HG02759 (cell line): Measurements from ENCODE around the gene SPP1.
A peak's percentile ranks its signal among the peaks of the same experiment; 100 is the strongest.
"Not testable (repeated sequence)": the region's sequence is repeated elsewhere in the genome, so short reads cannot be mapped to it uniquely, and the experiment has no call there.

Experiments used
- ATAC-seq: cut with Tn5 transposase; IDR thresholded peaks from one replicate; pipeline ENCODE4 v1.9.1; 2021; ENCODE audit warnings: mild to moderate bottlenecking, moderate library complexity; ENCODE audit not compliant: unreplicated experiment

The SPP1 gene

DNA sequence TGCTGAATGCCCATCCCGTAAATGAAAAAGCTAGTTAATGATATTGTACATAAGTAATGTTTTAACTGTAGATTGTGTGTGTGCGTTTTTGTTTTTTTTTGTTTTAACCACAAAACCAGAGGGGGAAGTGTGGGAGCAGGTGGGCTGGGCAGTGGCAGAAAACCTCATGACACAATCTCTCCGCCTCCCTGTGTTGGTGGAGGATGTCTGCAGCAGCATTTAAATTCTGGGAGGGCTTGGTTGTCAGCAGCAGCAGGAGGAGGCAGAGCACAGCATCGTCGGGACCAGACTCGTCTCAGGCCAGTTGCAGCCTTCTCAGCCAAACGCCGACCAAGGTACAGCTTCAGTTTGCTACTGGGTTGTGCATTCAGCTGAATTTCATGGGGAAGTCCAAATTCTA, at the start of gene SPP1:
Gene SPP1, plus strand, starts transcription at position 249 of the 400 bp plus-strand sequence. CDS start 1,182 bp downstream, outside the sequence.
- peak; percentile 88 for ATAC-seq

DNA sequence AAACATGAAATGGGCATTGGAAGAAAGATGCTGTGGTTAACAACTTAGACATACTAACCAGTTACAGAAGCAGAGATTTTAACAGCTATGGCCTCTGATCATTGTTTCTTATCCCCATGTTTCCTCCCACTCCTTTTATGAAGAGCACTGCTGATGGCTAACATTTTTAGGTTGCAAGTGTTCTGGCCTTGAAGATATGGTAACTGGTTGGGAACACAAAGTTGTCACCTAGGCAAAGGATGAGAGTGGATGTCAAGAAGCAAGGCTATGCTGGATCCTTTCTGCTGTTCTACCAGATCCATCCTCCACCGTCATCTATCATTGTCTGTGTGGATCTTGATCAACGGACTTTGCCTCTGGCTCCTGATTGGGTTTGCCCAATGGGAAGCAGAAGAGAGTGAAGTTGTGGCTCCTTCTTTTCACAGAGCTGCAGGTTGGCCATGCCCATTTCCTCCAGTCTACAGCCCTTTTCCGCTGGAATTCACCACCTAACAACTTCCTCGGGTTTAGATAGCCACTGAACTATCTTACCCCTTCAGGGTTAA, 48.9 kb upstream of the SPP1 start:
- ATAC-seq = no peak

DNA sequence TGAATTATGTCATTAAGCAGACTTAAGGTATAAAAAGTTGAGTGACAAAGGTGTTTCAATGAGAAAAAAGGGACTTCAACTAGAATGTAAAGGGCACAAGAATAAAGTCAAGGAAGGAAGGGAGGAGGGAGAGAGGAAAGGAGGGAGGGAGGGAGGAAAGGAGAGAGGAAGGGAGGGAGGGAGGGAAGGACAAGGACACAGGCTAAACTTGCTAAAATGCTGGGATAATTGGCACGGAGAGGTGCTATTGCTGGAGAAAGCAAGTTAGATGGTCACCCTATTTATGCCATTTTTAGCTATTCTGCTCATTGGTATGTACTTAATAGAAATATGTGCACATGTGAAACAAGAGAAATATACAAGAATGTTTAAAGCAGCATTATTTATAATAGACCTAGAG, 44.9 kb upstream of the SPP1 start:
- ATAC-seq = no peak

DNA sequence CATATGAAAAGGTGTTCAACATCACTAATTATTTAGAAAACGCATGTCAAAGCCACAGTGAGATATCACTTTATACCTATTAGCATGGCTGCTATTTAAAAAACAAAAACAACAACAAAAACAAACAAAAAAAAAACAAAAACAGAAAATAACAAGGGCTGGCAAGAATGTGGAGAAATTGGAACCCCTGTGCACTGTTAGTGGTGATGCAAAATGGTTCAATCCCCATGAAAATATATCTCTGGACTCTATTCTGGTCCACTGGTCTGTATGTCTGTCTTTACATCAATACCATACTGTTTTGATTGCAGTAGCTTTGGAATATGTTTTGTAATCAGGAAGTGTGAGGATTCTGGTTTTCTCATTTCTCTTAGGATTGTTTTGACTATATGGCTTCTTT, 43.6 kb upstream of the SPP1 start:
- ATAC-seq = no peak

DNA sequence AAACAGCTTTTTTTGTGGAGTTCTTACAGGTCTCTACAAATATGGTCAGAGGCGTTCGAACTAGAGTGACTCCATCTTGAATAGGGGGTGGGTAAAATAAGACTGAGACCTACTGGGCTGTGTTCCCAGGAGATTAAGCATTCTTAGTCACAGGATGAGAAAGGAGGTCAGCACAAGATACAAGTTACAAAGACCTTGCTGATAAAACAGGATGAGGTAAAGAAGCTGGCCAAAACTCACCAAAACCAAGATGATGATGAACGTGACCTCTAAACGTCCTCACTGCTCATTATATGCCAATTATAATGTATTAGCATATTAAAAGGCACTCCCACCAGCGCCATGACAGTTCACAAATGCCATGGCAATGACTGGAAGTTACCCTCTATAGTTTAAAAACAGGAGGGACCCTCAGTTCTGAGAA, 42.8 kb upstream of the SPP1 start:
- ATAC-seq = no peak

DNA sequence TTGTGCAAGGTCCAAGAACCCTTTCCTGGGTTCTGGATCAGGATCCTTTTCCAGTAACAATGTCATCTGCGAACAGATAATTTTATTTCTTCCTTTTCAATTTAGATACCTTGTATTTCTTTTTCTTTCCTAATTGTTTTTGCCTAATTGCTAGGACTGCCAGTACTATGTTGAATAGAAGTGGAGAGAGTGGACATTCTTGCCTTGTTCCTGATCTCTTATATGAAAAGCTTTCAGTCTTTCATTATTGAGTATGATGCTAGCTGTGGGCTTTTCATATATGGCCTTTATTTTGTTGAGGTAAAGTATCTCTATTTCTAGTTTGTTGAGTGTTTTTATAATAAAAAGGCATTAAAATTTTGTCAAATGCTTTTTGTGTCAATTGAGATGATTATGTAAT, 42.2 kb upstream of the SPP1 start:
- no peak for ATAC-seq

DNA sequence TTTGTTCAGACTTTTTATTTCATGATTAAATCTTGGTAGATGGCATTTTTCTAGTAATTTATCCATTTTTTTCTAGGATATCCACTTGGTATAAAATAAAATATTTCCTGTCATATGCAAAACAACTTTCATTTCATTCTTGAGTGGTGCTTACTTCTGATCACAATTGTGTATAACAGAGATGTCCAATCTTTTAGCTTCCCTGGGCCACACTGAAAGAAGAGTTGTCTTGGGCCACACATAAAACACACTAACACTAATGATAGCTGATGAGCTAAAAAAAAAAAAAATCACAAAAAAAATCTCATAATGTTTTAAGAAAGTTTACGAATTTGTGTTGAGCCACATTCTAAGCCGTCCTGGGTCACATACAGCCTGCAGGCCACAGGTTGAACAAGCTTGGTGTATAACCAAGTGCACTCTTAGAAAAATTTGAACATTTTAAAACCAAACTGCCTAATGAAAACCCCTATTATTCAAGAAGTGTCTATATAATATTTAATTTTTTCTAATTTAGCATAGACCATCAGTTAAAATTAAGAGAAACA, 41.3 kb upstream of the SPP1 start:
- ATAC-seq = no peak

DNA sequence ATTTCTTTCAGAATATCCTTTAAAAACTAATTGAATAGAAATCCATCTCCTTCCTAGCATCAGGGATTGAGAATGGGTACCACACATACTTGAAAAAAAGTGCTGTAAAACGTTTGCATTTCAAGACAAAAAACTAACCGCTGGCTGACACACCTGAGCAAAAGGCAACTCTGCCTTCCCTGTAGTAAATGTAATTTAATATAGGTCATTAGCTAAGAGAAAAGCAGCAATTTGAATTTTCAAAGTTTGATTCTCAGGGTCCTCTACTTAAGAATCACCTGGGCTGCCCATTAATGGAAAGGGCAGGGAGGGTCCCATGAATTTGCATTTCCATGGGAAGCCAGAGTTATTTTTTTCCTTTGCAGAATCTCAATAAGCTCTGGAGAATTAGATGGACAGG, 40.5 kb upstream of the SPP1 start:
- ATAC-seq = no peak

DNA sequence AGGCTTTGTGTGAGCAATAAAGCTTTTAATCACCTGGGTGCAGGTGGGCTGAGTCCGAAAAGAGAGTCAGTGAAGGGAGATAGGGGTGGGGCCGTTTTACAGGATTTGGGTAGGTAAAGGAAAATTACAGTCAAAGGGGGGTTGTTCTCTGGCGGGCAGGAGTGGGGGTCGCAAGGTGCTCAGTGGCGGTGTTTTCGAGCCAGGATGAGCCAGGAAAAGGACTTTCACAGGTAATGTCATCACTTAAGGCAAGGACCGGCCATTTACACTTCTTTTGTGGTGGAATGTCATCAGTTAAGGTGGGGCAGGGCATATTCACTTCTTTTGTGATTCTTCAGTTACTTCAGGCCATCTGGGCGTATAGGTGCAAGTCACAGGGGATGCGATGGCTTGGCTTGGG, 39.6 kb upstream of the SPP1 start:
- not testable (repeated sequence) for ATAC-seq

DNA sequence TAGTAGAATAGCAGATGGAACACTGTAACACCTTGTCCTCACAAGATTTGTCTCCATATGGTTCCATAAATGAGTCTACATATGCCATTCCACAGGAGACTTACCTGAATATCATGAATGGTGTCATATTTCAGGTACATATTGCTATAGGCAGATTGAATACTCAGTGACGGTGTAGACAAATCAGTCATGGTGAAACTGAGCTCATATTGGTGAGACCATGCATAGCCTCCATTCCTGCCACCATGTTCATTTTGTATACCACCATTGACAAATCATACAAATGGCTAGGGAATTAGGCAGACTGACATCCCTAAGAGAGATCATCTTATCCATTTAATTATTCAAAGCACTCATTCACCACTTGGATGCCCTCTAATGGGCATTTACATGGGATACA, 38.0 kb upstream of the SPP1 start:
- no peak for ATAC-seq

DNA sequence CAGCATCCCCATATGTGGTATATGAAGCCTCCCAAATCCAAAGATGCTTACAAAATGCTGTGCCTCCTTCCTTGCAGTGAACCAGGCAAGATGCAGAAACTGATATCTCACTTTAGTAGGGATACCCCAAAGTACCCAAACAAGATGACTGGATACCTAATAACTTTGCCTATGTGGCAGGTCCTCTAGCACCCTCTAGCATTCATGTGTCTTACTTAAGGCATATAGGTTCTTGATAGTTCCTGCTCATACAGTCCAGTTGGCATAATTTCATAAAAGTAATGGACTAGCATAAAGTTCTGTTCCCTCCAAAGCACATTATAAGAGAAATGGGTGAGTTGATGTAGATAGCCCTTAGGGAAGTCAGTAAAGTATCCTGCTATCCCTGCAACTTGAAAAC, 36.8 kb upstream of the SPP1 start:
- ATAC-seq = no peak

DNA sequence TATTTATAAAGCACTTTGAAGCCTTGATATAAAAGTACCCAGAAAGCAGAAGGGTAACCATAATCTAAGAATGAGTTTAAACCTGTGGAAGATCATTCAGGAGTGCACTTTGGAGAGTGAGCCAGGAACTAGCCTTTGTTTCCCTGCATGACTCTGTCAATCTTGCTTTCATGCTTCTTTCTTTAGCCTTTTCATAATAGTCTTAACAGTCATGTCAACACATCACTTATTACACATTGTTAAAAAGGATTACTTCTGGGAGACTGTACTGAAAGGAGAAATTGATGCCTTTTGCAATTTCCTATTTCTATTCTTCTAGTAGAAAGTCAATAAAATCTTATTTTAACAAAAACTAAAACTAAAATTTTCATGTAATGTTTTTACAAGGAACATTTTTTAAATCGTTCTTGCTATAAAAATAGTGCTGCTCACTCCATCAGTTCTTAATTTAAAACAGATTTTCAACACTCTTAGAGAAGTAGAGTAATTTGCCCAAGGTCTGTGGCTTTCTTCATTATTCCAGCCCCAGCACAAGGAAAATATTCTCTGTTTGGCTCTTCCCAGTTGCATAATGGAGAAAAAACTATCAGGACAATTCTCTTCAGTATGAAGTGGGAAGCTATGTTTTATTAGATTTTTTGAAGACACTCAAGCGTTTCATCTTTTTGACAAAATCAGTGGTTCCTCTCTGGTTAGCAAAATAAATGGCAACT, 35.4 kb upstream of the SPP1 start:
- no peak for ATAC-seq

DNA sequence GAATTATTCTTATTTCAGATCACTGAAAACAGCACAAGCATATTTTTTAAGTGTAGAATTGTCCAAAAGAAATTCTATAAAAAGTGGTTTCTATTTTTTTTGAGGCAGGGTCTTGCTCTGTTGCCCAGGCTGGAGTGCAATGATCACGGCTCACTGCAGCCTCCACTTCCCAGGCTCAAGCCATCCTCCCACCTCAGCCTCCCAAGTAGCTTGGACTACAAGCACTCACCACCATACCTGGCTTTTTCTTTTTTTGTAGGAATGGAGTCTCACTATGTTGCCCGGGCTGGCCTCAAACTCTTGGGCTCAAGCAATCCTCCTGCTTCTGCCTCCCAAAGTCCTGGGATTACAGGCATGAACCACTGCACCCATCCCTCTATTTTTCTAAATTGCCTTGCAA, 34.7 kb upstream of the SPP1 start:
- ATAC-seq = not testable (repeated sequence)

DNA sequence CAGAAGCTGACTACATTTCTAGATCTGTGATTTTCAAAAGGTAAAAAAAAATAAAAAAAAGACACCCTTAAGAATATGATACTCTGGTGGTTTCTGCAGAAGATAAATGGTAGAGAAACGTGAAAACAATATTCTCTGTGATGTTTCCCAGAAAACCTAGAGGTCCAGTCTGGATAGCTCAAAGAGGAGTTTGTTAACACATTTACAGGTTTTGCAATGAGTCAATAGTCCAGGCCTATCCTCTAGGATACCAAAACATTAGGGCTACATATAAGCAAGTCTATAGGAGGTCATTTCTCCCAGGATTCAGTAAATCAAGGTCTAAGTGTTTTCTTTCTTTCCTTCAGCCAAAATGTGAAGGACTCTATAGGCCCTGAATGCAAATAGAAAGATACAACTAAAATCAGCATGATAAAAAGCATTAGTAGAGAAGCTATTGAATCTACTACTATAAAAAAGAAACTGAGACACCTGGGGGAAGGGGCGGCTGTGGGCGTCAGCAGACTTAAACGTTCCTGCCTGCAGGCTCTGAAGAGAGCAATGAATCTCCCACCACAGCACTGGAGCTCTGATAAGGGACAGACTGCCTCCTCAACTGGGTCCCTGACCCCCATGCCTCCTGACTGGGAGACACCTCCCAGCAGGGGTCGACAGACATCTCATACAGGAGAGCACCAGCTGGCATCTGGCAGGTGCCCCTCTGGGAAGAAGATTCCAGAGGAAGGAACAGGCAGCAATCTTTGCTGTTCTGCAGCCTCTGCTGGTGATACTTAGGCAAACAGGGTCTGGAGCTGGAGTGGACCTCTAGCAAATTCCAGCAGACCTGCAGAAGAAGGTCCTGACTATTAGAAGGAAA, 33.7 kb upstream of the SPP1 start:
- ATAC-seq = no peak

DNA sequence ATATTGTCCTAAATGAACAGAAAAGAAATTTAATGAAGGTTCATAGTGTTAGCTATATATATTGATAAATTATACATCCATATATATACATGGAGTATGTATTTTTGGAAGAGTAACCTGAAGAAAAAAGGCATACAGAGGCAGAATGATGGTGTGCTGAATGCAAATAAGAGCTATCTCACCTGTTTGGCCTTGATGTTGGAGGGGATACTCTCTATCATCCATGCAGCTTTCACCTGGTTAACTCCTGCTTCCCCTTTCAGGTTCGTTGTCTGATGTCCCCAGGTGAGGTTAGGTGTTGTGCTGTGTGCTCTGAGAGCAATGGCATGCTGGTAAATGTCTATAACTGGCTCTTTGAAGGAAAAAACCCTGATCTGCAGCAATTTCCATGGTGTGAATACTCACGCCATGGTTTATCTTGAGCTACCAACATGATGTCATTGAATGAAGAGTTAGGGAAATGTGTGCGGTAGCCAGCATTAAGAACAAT, 31.8 kb upstream of the SPP1 start:
- no peak for ATAC-seq

DNA sequence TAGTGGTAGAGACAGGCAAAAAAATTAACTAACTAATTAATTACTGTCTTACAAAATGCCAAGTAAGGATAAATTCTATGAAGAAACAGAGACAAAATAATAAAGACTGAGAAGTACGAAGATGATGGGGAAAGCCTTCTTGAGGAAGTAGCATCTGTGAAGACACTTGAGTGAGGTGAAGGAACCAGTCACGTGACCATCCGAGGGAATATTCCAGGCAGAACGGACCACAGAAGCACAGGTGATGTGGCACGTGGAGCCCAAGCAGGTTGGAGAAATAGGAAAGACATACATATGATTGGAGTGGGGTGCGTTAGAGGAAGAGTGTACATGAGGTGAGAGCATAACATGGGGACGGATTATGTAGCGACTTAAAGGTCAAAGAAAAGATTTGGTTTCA, 30.5 kb upstream of the SPP1 start:
- ATAC-seq = no peak

DNA sequence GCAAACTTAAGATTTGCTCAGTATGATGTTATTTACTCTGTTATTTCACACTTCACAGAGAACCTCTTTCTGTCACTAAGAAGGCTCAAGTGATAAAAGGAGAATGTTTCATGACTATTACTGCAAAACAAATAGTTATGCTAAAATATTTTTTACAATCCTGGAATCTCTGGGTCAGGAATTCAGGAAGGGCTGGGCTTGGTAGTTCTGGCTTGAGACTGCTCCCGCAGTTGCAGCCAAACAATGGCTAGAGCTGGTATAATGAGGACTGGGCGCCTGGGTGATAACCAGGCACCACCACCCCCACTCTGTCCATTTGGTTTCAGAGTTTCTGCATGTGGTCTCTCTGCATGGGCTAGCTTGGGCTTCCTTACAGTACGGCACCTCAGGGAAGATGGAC, 28.7 kb upstream of the SPP1 start:
- ATAC-seq = no peak

DNA sequence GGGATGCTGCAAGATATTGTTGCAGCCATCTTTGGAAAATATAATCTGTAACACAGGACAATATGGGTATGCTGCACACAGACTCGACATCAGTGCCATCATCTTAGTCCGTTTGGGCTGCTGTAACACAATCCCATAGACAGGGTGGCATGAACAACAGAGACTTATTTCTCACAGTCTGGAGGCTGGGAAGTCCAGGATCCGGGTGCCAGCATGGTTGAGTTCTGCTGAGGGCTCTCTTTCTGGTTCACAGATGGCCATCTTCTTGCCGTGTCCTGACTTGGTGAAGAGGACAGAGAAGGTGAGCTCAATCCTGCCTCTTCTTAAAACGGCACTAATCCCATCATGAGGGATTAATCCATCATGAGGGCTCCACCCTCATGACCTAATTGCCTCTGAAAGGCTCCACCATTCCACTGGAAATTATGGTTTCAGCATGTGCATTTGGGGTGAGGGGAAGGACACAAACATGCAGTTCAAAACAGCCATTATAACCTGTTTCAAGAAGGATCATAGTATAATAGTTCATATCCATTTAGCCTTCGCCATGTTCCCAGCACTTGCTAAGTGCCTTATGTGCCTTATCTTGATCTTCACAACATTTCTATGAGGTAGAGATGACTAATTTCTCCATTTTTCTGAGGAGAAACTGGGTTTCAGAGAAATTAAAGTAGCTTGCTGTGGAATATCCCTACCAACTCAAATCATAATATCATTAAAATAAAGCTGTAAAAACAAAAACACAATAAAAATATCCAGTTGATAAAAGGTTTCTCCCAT, 27.9 kb upstream of the SPP1 start:
- ATAC-seq = no peak

DNA sequence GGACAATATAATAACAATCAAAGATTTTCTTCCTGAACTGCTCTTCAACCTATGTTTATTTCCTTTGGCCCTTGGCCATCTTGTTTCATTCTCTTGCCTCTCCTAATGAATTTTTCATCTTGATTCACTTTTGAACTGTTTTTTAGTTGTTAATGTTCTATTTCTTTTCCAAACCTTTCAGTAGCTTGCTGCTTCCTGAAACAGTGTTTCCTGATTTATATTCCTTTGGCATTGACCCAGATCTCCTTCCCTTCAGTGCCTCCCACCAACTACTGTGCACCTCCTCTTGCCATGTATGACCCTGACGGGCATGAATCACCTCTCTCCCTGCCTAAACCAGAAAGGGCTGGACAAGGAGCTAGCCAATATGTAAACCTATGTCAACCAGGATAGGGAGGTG, 25.6 kb upstream of the SPP1 start:
- no peak for ATAC-seq

DNA sequence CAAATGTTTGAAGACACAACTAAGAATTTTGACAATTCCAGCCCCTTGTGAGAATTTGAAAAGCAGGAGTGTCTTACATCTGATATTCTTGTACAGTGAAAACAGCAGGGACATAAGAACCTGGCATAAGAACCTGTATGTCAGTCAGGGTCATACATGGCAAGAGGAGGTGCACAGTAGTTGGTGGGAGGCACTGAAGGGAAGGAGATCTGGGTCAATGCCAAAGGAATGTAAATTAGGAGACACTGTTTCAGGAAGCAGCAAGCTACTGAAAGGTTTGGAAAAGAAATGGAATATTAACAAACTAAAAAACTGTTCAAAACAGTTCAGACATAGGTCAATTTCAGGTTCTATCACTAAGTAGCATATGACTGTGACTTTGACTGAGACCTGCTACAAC, 25.0 kb upstream of the SPP1 start:
- ATAC-seq = no peak
